ENCODE results near the gene STIP1.
A peak's percentile ranks its signal among the peaks of the same experiment; 100 is the strongest.

The STIP1 gene

GRCh38 chr11:64203421-64204079 is 17.6 kb downstream of the STIP1 start:
- no peak for DNase-seq

- DNase-seq: no peak
Observed at GRCh38 chr11:64204080-64204440, 18.1 kb downstream of the STIP1 start.

- peak; percentile 68 for DNase-seq
Observed at GRCh38 chr11:64204464-64204989, 18.6 kb downstream of the STIP1 start.

- no peak for DNase-seq
Observed at GRCh38 chr11:64206457-64207255, 20.7 kb downstream of the STIP1 start, which contains the start of gene FERMT3. FERMT3 (plus strand) TSS chr11:64206721; CDS start chr11:64207365, 644 bp downstream.

- DNase-seq: no peak
Observed at GRCh38 chr11:64207256-64208085, 21.5 kb downstream of the STIP1 start.

- DNase-seq: no peak
Observed at GRCh38 chr11:64208086-64208795, 22.3 kb downstream of the STIP1 start.

GRCh38 chr11:64208796-64209562 is 23.0 kb downstream of the STIP1 start:
- no peak for DNase-seq

GRCh38 chr11:64209563-64209843 is 23.5 kb downstream of the STIP1 start:
- DNase-seq: no peak

- DNase-seq: no peak
Observed at GRCh38 chr11:64210301-64211020, 24.5 kb downstream of the STIP1 start.

GRCh38 chr11:64211181-64211872 is 25.4 kb downstream of the STIP1 start:
- no peak for DNase-seq

- DNase-seq: no peak
Observed at GRCh38 chr11:64216879-64217278, 30.9 kb downstream of the STIP1 start.

GRCh38 chr11:64218628-64219353 is 32.8 kb downstream of the STIP1 start:
- no peak for DNase-seq

GRCh38 chr11:64219354-64219684 is 33.3 kb downstream of the STIP1 start:
- no peak for DNase-seq

- DNase-seq: no peak
Observed at GRCh38 chr11:64219755-64220154, 33.8 kb downstream of the STIP1 start.

- DNase-seq: no peak
Observed at GRCh38 chr11:64220271-64220670, 34.3 kb downstream of the STIP1 start.

- no peak for DNase-seq
Observed at GRCh38 chr11:64220798-64221197, 34.8 kb downstream of the STIP1 start.

GRCh38 chr11:64222651-64223000 is 36.7 kb downstream of the STIP1 start:
- no peak for DNase-seq

GRCh38 chr11:64223001-64223651 is 37.2 kb downstream of the STIP1 start:
- no peak for DNase-seq

- no peak for DNase-seq
Observed at GRCh38 chr11:64224151-64224890, 38.4 kb downstream of the STIP1 start.

All from NCI-H146 (cell line).